Mesodermal cell (in vitro differentiated cells): ENCODE data around the gene PIGZ.

Experiments
- H3K27ac ChIP-seq: 2 replicates; pipeline ENCODE4 v1.7.0; 2013; ENCODE audit warnings: mild to moderate bottlenecking, low read depth, low read length, moderate library complexity; ENCODE audit not compliant: severe bottlenecking
- H3K36me3 ChIP-seq: 2 replicates; pipeline ENCODE4 v1.7.1; 2013; ENCODE audit warnings: mild to moderate bottlenecking, low read length, moderate library complexity; ENCODE audit not compliant: control insufficient read depth, insufficient read depth
- H3K4me1 ChIP-seq: one replicate; pipeline ENCODE4 v1.7.1; 2013; ENCODE audit warnings: mild to moderate bottlenecking, low read length; ENCODE audit not compliant: insufficient read depth, control insufficient read depth, poor library complexity, severe bottlenecking
- H3K4me3 ChIP-seq: 2 replicates; pipeline ENCODE4 v1.7.0; 2013; ENCODE audit warnings: low read length, control low read depth, mild to moderate bottlenecking; ENCODE audit not compliant: insufficient read depth, poor library complexity, severe bottlenecking; ENCODE audit errors: extremely low read depth
- H3K9me3 ChIP-seq: 2 replicates; pipeline ENCODE4 v1.7.1; 2013; ENCODE audit warnings: mild to moderate bottlenecking, low read length, moderate library complexity; ENCODE audit not compliant: control insufficient read depth
- WGBS, 2 experiments: methylation state at CpG; one replicate each; pipeline ENCODE4 v1.1.5; 2013; ENCODE audit warnings: missing lambda C conversion rate in 2 of 2; ENCODE audit not compliant: insufficient coverage in 2 of 2; 5-methylcytosine and 5-hydroxymethylcytosine counted together

The PIGZ gene

GRCh38 chr3:196974661-196975060, 6.0 kb upstream of the PIGZ start:
- H3K4me1 ChIP-seq = no peaks in the 10 kb centered on the region
- H3K27ac ChIP-seq = no peak overlapping the region
- peaks cover 5% of the 10 kb centered on the region for H3K9me3 ChIP-seq
- H3K4me3 ChIP-seq = no peak overlapping the region
- WGBS, 2 experiments = 88 to 95% methylated on average over 4 of the region's 5 CpGs
- no peaks in the 10 kb centered on the region for H3K36me3 ChIP-seq

GRCh38 chr3:196971094-196971698, 2.6 kb upstream of the PIGZ start:
- Histone ChIP-seq H3K4me1 (peaks cover 6% of the 10 kb centered on the region), H3K4me3 (no peak overlapping the region), H3K9me3 (peaks cover 5% of the 10 kb centered on the region), H3K36me3 (no peaks in the 10 kb centered on the region), H3K27ac (no peak overlapping the region)
- WGBS, 2 experiments = 74% methylated on average over 6 of the region's 7 CpGs

DNA sequence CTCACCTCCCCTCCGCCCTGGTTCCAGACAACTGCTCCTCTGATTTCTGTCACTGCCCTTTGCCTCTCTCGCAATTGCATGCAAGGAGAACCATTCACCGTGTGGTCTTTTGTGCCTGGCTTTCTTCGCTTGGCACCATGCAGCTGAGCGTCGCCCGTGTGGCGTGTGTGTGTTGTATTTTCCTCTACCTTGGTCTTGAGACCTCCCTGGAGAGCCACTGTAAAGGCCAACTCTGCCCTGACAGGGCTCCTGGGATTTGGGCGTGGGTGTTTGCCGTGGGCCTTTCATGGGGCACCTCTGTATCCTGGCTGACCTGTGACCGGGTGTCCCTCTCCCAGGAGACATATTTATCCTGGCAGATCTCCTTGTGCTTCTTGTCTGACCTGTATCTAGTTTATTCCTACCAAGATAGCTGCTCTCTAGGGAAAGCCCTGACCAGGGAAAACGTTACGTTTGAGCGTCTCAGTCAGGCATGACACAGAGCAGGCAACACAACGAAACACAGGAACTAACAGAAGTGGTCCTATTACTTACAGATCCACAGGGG, 2.0 kb upstream of the PIGZ start:
- H3K27ac ChIP-seq = no peak overlapping the region
- H3K9me3 ChIP-seq = peaks cover 5% of the 10 kb centered on the region
- H3K4me1 ChIP-seq = peaks cover 6% of the 10 kb centered on the region
- WGBS, 2 experiments = 87% methylated on average over 14 to 15 of the region's 15 CpGs
- H3K36me3 ChIP-seq = no peaks in the 10 kb centered on the region
- H3K4me3 ChIP-seq = no peak overlapping the region

GRCh38 chr3:196969660-196970546, 1.3 kb upstream of the PIGZ start:
- H3K36me3 ChIP-seq = no peaks in the 10 kb centered on the region
- peak overlapping the region; percentile 58 for H3K4me3 ChIP-seq
- no peak overlapping the region for H3K27ac ChIP-seq
- 11 to 17% methylated on average over 40 to 72 of the region's 100 CpGs for WGBS, 2 experiments
- peaks cover 6% of the 10 kb centered on the region for H3K4me1 ChIP-seq
- peaks cover 5% of the 10 kb centered on the region for H3K9me3 ChIP-seq

DNA sequence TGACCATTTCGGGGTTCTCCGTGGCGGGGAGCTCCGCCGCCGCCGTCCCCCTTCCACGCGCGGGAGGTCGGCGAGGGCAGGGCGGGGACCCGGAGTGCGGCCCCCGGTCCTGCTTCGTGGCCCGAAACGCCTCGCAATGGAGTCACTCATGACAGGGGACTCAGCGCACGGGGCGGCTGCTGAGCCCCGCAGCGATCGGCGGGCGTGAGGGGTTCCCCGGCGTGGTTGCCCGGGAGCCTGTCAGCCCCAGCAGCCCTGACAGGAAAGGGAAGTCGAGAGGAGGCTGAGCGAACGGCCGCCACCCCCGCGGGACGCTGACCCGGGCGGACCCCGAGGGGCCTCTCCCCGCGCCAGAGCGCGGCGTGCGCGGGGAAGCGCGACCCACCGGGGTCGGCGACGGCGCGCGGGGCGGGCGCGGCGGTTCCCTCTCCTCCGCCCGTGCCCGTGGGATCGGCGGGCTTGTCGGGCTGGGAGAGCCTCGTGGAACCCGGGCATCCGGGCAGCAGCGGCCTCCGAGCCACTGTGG, 564 bp upstream of the PIGZ start:
- 1% methylated on average over 58 to 66 of the region's 72 CpGs for WGBS, 2 experiments
- H3K4me1 ChIP-seq = peaks cover 6% of the 10 kb centered on the region
- H3K4me3 ChIP-seq = peak overlapping the region; percentile 58
- no peaks in the 10 kb centered on the region for H3K36me3 ChIP-seq
- peaks cover 5% of the 10 kb centered on the region for H3K9me3 ChIP-seq
- no peak overlapping the region for H3K27ac ChIP-seq

- peaks cover 5% of the 10 kb centered on the region for H3K9me3 ChIP-seq
- 30 to 32% methylated on average over 27 of the region's 35 CpGs for WGBS, 2 experiments
- H3K4me3 ChIP-seq = peak overlapping the region; percentile 32
- peaks cover 6% of the 10 kb centered on the region for H3K4me1 ChIP-seq
- H3K36me3 ChIP-seq = no peaks in the 10 kb centered on the region
- H3K27ac ChIP-seq = no peak overlapping the region
Measured at GRCh38 chr3:196967412-196968232, 1.0 kb downstream of the PIGZ start.

DNA sequence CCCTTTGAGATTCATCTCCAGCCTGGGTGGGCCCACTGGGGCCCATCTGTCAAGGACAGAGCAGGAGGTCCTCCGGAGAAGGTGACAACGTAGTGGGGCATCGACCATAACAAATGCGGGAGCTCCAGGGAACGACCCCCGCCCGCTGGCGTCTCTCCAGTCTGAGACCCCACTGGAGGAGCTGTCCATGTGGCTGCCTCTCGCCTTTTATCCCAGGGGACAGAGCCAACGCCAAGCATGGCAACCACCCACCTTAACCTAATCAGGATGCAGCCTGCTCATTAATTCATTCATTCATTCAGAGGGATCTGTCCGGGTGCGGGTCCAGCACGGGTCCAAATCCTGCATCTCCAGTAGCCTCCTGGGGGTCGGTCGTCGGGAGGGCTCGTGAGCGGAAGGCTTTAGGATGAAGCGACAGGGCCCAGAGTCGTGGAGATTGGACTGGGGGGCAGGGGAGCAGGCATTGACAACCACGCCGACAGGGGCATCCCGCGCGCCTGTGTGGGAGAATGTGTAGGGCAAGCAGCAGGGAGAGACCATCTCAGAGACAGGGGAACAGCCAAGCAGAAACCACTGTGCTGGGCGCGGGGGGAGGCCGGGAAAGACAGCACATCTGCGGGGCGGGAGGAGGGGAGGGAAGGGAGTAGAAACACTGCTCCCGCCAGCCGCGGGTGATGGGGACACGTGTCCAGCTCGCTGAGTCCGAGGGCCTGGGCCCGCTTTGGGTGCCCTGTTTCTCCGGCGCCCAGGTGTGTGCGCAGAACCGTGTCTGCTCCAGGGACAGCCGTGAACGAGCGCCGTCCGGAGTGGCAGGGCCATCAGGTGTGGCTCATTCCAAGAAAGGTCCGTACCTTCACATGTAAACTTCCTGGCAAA, 1.9 kb downstream of the PIGZ start:
- Histone ChIP-seq H3K27ac (no peak overlapping the region), H3K9me3 (peaks cover 5% of the 10 kb centered on the region), H3K36me3 (no peaks in the 10 kb centered on the region), H3K4me3 (peak overlapping the region; percentile 2), H3K4me1 (peaks cover 6% of the 10 kb centered on the region)
- 15 to 20% methylated on average over 43 to 45 of the region's 47 CpGs for WGBS, 2 experiments

GRCh38 chr3:196965804-196966173, 2.8 kb downstream of the PIGZ start:
- no peak overlapping the region for H3K27ac ChIP-seq
- H3K9me3 ChIP-seq = no peaks in the 10 kb centered on the region
- peaks cover 6% of the 10 kb centered on the region for H3K4me1 ChIP-seq
- WGBS, 2 experiments = 80 to 89% methylated on average over 7 to 8 of the region's 10 CpGs
- H3K4me3 ChIP-seq = no peak overlapping the region
- no peaks in the 10 kb centered on the region for H3K36me3 ChIP-seq

- Histone ChIP-seq H3K36me3 (no peaks in the 10 kb centered on the region), H3K9me3 (no peaks in the 10 kb centered on the region), H3K4me1 (peaks cover 6% of the 10 kb centered on the region), H3K4me3 (no peak overlapping the region), H3K27ac (no peak overlapping the region)
- WGBS, 2 experiments = 89 to 92% methylated on average over 9 to 11 of the region's 11 CpGs
Measured at GRCh38 chr3:196965112-196965803, 3.4 kb downstream of the PIGZ start.
